WTC11 (cell line): ENCODE results near the gene CCNF.

Source experiments
- CTCF ChIP-seq: fragments of 200-600 bp; IDR thresholded peaks from 2 replicates; pipeline ENCODE4 v1.8.0; 2022; ENCODE audit warnings: antibody characterized with exemption
- ESRRA ChIP-seq: sonication (generic); formaldehyde crosslinking; IDR thresholded peaks from 2 replicates; pipeline ENCODE4 v1.8.1; 2022; ENCODE audit warnings: mild to moderate bottlenecking, missing genetic modification reagents, borderline replicate concordance
- FOXJ3 ChIP-seq: sonication (generic); formaldehyde crosslinking; IDR thresholded peaks from 2 replicates; pipeline ENCODE4 v1.9.0; 2021; ENCODE audit warnings: missing genetic modification reagents, mild to moderate bottlenecking, borderline replicate concordance
- HMGA2 ChIP-seq: fragments of 250-450 bp; sonication (Bioruptor Pico); IDR thresholded peaks from 2 replicates; pipeline ENCODE4 v1.4.0; 2021; ENCODE audit warnings: mild to moderate bottlenecking, moderate library complexity
- MAX ChIP-seq: sonication (generic); formaldehyde crosslinking; IDR thresholded peaks from 2 replicates; pipeline ENCODE4 v1.8.0; 2022; ENCODE audit warnings: mild to moderate bottlenecking, missing genetic modification reagents
- PREB ChIP-seq: sonication (generic); formaldehyde crosslinking; IDR thresholded peaks from 2 replicates; pipeline ENCODE4 v1.8.1; 2022; ENCODE audit warnings: mild to moderate bottlenecking, missing genetic modification reagents, moderate library complexity, borderline replicate concordance
- RELA ChIP-seq: sonication (generic); formaldehyde crosslinking; IDR thresholded peaks from 2 replicates; pipeline ENCODE4 v1.8.1; 2022; ENCODE audit warnings: missing genetic modification reagents, mild to moderate bottlenecking, borderline replicate concordance
- TCF7 ChIP-seq: sonication (generic); formaldehyde crosslinking; IDR thresholded peaks from 2 replicates; pipeline ENCODE4 v1.8.0; 2022; ENCODE audit warnings: mild to moderate bottlenecking, low read depth, missing genetic modification reagents, moderate library complexity
- TEAD1 ChIP-seq: sonication (generic); formaldehyde crosslinking; IDR thresholded peaks from 2 replicates; pipeline ENCODE4 v1.8.0; 2022; ENCODE audit warnings: mild to moderate bottlenecking, missing genetic modification reagents
- TEAD4 ChIP-seq: sonication (generic); formaldehyde crosslinking; IDR thresholded peaks from 2 replicates; pipeline ENCODE4 v1.8.0; 2022; ENCODE audit warnings: mild to moderate bottlenecking, missing genetic modification reagents
- ZNF121 ChIP-seq: sonication (generic); formaldehyde crosslinking; IDR thresholded peaks from 2 replicates; pipeline ENCODE4 v1.8.0; 2023; ENCODE audit warnings: missing genetic modification reagents
- ZNF512 ChIP-seq: sonication (generic); formaldehyde crosslinking; IDR thresholded peaks from 2 replicates; pipeline ENCODE4 v1.8.1; 2022; ENCODE audit warnings: missing genetic modification reagents, borderline replicate concordance

- TF ChIP-seq TCF7: no peak
- TF ChIP-seq RELA (CRISPR knock-in tag): no peak
- TF ChIP-seq FOXJ3: no peak
- no peak for TF ChIP-seq PREB (CRISPR knock-in tag)
- TF ChIP-seq HMGA2 (CRISPR knock-in tag): no peak
- TF ChIP-seq CTCF: no peak
- TF ChIP-seq ZNF121 (CRISPR knock-in tag): no peak
- TF ChIP-seq MAX: no peak
- no peak for TF ChIP-seq ZNF512 (CRISPR knock-in tag)
- no peak for TF ChIP-seq TEAD1
- TF ChIP-seq ESRRA (CRISPR knock-in tag): no peak
- TF ChIP-seq TEAD4 (CRISPR knock-in tag): no peak
Observed at GRCh38 chr16:2466667-2467527, 37.6 kb downstream of the CCNF start.
